ENCODE data around the gene LAMTOR2. TPM values are rescaled to one million over a fixed set of nuclear protein-coding genes. Genes with fewer than 3 reads are reported as not detected.

Gene LAMTOR2
- total and polyA plus RNA-seq, 2 of the 8 experiments (the other 6 are each of a cell fraction or from before 2014, with no cell fraction given), result 54.7 to 122 TPM

DNA sequence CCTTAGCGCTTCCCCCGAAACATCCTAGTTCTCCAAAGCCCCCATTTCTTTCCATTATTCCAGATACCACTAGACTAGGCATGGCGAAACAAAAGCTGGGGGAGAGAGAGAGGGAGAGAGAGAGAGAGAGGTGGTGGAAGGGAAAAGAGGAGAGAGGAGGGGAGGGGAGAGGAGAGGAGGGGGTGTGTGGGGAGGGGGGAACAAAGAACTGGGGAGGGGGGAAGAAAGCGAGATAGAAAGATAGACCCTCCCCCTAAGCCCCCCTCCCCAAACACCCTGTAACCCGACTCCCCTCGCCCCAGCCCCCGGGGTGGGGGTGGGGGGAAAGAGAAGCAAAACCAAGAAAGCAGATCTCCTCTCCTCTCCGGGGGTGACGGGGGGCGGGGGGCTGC, 27.3 kb downstream of the LAMTOR2 start:
- Histone ChIP-seq H4K5ac (ENCODE audit: insufficient read length, low read depth, low read length) (peak overlapping the region; percentile 94), H4K8ac (ENCODE audit: extremely low read depth, insufficient read depth, low read length) (0 out of 2 replicates have a peak overlapping the region, but pooled peaks have one; percentile 71), H3K23me2 (ENCODE audit: low read depth, low read length) (peaks cover 14% of the 10 kb centered on the region), H2AK5ac (ENCODE audit: low read depth, low read length) (no peak overlapping the region), H3K4me2 (ENCODE audit: insufficient read depth in 1 of 2, low read depth in 2 of 2, low read length in 2 of 2) (peak overlapping the region; percentile 60 to 79), H3K27ac (ENCODE audit: low read depth, low read length) (peak overlapping the region; percentile 65; the same call in 1 of the 2 replicates), H3K79me2 (ENCODE audit: control insufficient read depth in 1 of 2, insufficient read depth in 2 of 2, low read length in 2 of 2) (peaks cover 19 to 72% of the 10 kb centered on the region in 2 experiments), H3K56ac (replicated peaks; ENCODE audit: insufficient read length, low read depth, low read length) (peak overlapping the region; percentile 93), H3K27me3 (replicated peaks in 1 of 4; ENCODE audit: control insufficient read depth in 3 of 4, extremely low read depth in 1 of 4, insufficient read depth in 3 of 4, low read length in 3 of 4) (no peaks in the 10 kb centered on the region), H3K36me3 (ENCODE audit: control insufficient read depth in 2 of 4, insufficient read depth in 4 of 4, low read length in 3 of 4) (peaks cover 0 to 10% (median 4%) of the 10 kb centered on the region in 4 experiments; a peak in 4 of 8 replicates), H4K20me1 (replicated peaks in 1 of 2; ENCODE audit: control insufficient read depth in 1 of 2, insufficient read depth in 2 of 2, low read length in 2 of 2) (peaks cover 14 to 22% of the 10 kb centered on the region in 2 experiments), H3K4ac (replicated peaks; ENCODE audit: insufficient read length, low read depth, low read length) (peak overlapping the region; percentile 87), H2BK20ac (ENCODE audit: low read length) (no peak overlapping the region), H3K79me1 (ENCODE audit: low read depth, low read length) (peaks cover 14% of the 10 kb centered on the region), H3K9ac (replicated peaks in 1 of 4; ENCODE audit: extremely low read depth in 1 of 4, low read depth in 3 of 4, low read length in 3 of 4) (peak overlapping the region; percentile 49 to 68 (median 60)), H3K4me1 (replicated peaks in 1 of 4; ENCODE audit: control insufficient read depth in 3 of 4, insufficient read depth in 4 of 4, low read length in 3 of 4) (peaks cover 15 to 29% (median 16%) of the 10 kb centered on the region in 4 experiments), H4K91ac (replicated peaks; ENCODE audit: insufficient read length, low read length) (peak overlapping the region; percentile 94), H2BK120ac (replicated peaks; ENCODE audit: low read depth, low read length) (peak overlapping the region; percentile 69), H3K14ac (ENCODE audit: insufficient read length) (peak overlapping the region; percentile 78), H3K23ac (ENCODE audit: insufficient read length) (no peak overlapping the region), H3K9me3 (ENCODE audit: insufficient read depth in 2 of 2, low read depth in 1 of 2, low read length in 1 of 2) (no peaks in the 10 kb centered on the region), H3K18ac (ENCODE audit: extremely low read depth, low read length) (peak overlapping the region; percentile 97), H2BK15ac (ENCODE audit: low read length) (no peak overlapping the region), H2BK5ac (ENCODE audit: low read depth, low read length) (peak overlapping the region; percentile 90), H2AFZ (ENCODE audit: low read length) (no peak overlapping the region), H2BK12ac (ENCODE audit: low read depth, low read length) (no peak overlapping the region), H3K4me3 (ENCODE audit: extremely low read depth in 1 of 4, insufficient read depth in 2 of 4, low read depth in 3 of 4, low read length in 4 of 4) (peak overlapping the region; percentile 71 to 98 (median 85))
- no peak for FAIRE-seq
- CTCF ChIA-PET (ENCODE audit: partially characterized antibody), result interaction anchor here (0.8 to 29.5 kb wide), 6 partner anchors 9 to 106 kb away, joined by 3 to 1994 read pairs (median 6); partner anchors contain the start of gene LMNA
- 0% methylated on average over 1 of the region's 10 CpGs; no CpG with 5 or more reads in 1 of the 2 experiments for WGBS, 2 experiments (ENCODE audit: extremely low coverage in 1 of 2, insufficient coverage in 1 of 2, insufficient read length in 1 of 2, insufficient replicate concordance in 2 of 2, low coverage in 1 of 2, low lambda C conversion rate in 2 of 2, missing lambda C conversion rate in 1 of 2)
- DNase-seq (ENCODE audit: low read depth in 1 of 2, low spot score in 2 of 2), result no peak
- POLR2A ChIA-PET (ENCODE audit: partially characterized antibody), result interaction anchor here (1.0 to 29.6 kb wide), 17 partner anchors 8 to 148 kb away, joined by 3 to 763 read pairs (median 11); partner anchors contain the start of genes ARHGEF2, KHDC4, LMNA and RAB25
- peak; percentile 38; the same call in 1 of the 2 replicates for TF ChIP-seq PHF8 (conservative IDR thresholded peaks at IDR 0.05; ENCODE audit: low read depth, low read length)
- no peak for TF ChIP-seq RNF2 (IDR thresholded peaks at IDR 0.05; ENCODE audit: borderline replicate concordance, low read depth, low read length, missing control alignments, poor library complexity, severe bottlenecking)
- no peak for TF ChIP-seq SUZ12 (IDR thresholded peaks at IDR 0.05; ENCODE audit: low read length)
- peak; percentile 32 for TF ChIP-seq KDM4A (IDR thresholded peaks at IDR 0.05; ENCODE audit: low read depth, low read length, severe bottlenecking)
- 0 out of 2 replicates have a peak, but pooled peaks have one; percentile 7 for TF ChIP-seq SP1 (IDR thresholded peaks at IDR 0.05; ENCODE audit: low read depth, low read length)
- no peak for TF ChIP-seq BRCA1 (IDR thresholded peaks at IDR 0.05; ENCODE audit: low read depth, low read length)
- TF ChIP-seq, protein P1, sequence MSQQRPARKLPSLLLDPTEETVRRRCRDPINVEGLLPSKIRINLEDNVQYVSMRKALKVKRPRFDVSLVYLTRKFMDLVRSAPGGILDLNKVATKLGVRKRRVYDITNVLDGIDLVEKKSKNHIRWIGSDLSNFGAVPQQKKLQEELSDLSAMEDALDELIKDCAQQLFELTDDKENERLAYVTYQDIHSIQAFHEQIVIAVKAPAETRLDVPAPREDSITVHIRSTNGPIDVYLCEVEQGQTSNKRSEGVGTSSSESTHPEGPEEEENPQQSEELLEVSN (IDR thresholded peaks at IDR 0.05), result no peak
- TF ChIP-seq RFX5 (IDR thresholded peaks at IDR 0.05; ENCODE audit: borderline replicate concordance, low read depth, low read length), result no peak
- no peak for TF ChIP-seq FOSL1 (IDR thresholded peaks at IDR 0.05; ENCODE audit: insufficient read depth, low read depth, low read length)
- no peak for TF ChIP-seq CBX8 (IDR thresholded peaks at IDR 0.05; ENCODE audit: borderline replicate concordance, low read depth, low read length)
- no peak for TF ChIP-seq KDM5A (IDR thresholded peaks at IDR 0.05; ENCODE audit: low read length)
- TF ChIP-seq ZNF274 (IDR thresholded peaks at IDR 0.05; ENCODE audit: borderline replicate concordance, extremely low read depth, low read length), result no peak
